ENCODE results near the gene ST6GALNAC1.

- peak; percentile 71 for TF ChIP-seq CTCF (IDR thresholded peaks at IDR 0.05; ENCODE audit: insufficient read depth, low read length, poor library complexity, severe bottlenecking)
- TF ChIP-seq EZH2phosphoT487 (conservative IDR thresholded peaks at IDR 0.05; ENCODE audit: low read length), result no peak
Observed at GRCh38 chr17:76623271-76624146, 20.0 kb downstream of the ST6GALNAC1 start.
